RWPE2 (cell line): ENCODE data around the gene MCM3AP.

Experiments
- ATAC-seq: fragments of 200-7000 bp; cut with Tn5 transposase; 3 replicates; pipeline ENCODE4 v1.9.1; 2021; ENCODE audit warnings: low read depth
- DNase-seq: peaks from one replicate; pipeline ENCODE4 v3.0.0-alpha.2; 2020; ENCODE audit warnings: low spot score
- H3K27ac ChIP-seq: fragments of 450-650 bp; 2 replicates; pipeline ENCODE4 v1.5.1; 2017; ENCODE audit warnings: mild to moderate bottlenecking; ENCODE audit not compliant: poor library complexity, severe bottlenecking
- H3K27me3 ChIP-seq: fragments of 250-450 bp; sonication (Bioruptor Pico); 2 replicates; pipeline ENCODE4 v1.5.1; 2021; ENCODE audit warnings: mild to moderate bottlenecking, moderate library complexity; ENCODE audit not compliant: insufficient read depth, poor library complexity, severe bottlenecking
- H3K36me3 ChIP-seq: fragments of 250-450 bp; sonication (Bioruptor Pico); 2 replicates; pipeline ENCODE4 v1.5.1; 2020; ENCODE audit warnings: low read depth, mild to moderate bottlenecking, moderate library complexity
- H3K4me1 ChIP-seq: fragments of 250-450 bp; sonication (Bioruptor Pico); 2 replicates; pipeline ENCODE4 v1.5.1; 2021; ENCODE audit warnings: mild to moderate bottlenecking, moderate library complexity; ENCODE audit not compliant: insufficient read depth, poor library complexity, severe bottlenecking
- H3K4me3 ChIP-seq: fragments of 250-450 bp; sonication (Bioruptor Pico); 2 replicates; pipeline ENCODE4 v1.5.1; 2021; ENCODE audit warnings: mild to moderate bottlenecking, moderate library complexity; ENCODE audit not compliant: severe bottlenecking
- H3K9me3 ChIP-seq: fragments of 250-450 bp; sonication (Bioruptor Pico); 2 replicates; pipeline ENCODE4 v1.5.1; 2021; ENCODE audit warnings: mild to moderate bottlenecking, moderate library complexity; ENCODE audit not compliant: severe bottlenecking
- TF ChIP-seq, protein P1 (sequence below): fragments of 450-650 bp; IDR thresholded peaks from one replicate; pipeline ENCODE4 v1.5.1; 2017; ENCODE audit warnings: mild to moderate bottlenecking, moderate library complexity; ENCODE audit not compliant: poor library complexity, severe bottlenecking

The MCM3AP gene

GRCh38 chr21:46185716-46186115 lies 99.7 kb downstream of the MCM3AP start:
- TF ChIP-seq, protein P1, sequence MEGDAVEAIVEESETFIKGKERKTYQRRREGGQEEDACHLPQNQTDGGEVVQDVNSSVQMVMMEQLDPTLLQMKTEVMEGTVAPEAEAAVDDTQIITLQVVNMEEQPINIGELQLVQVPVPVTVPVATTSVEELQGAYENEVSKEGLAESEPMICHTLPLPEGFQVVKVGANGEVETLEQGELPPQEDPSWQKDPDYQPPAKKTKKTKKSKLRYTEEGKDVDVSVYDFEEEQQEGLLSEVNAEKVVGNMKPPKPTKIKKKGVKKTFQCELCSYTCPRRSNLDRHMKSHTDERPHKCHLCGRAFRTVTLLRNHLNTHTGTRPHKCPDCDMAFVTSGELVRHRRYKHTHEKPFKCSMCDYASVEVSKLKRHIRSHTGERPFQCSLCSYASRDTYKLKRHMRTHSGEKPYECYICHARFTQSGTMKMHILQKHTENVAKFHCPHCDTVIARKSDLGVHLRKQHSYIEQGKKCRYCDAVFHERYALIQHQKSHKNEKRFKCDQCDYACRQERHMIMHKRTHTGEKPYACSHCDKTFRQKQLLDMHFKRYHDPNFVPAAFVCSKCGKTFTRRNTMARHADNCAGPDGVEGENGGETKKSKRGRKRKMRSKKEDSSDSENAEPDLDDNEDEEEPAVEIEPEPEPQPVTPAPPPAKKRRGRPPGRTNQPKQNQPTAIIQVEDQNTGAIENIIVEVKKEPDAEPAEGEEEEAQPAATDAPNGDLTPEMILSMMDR: no peak
- Histone ChIP-seq H3K27me3 (no peaks in the 10 kb centered on the region), H3K4me1 (peaks cover 18% of the 10 kb centered on the region), H3K36me3 (peaks cover 20% of the 10 kb centered on the region), H3K27ac (peak overlapping the region; percentile 54), H3K4me3 (no peak overlapping the region), H3K9me3 (no peaks in the 10 kb centered on the region)
- no peak for ATAC-seq
- no peak for DNase-seq
